Measurements from ENCODE around the gene ADPRHL1.

Gene ADPRHL1

GRCh38 chr13:113448545-113448884 is 4.8 kb downstream of the ADPRHL1 start:
- no peaks in the 10 kb centered on the region for H3K27me3 ChIP-seq (ENCODE audit: insufficient read depth, low read length)
- no peak overlapping the region for H3K14ac ChIP-seq (ENCODE audit: low read length)
- H2BK5ac ChIP-seq (ENCODE audit: low read depth, low read length, poor library complexity), result no peak overlapping the region
- no peak overlapping the region for H3K18ac ChIP-seq (ENCODE audit: low read length)
- H2BK12ac ChIP-seq (ENCODE audit: low read length), result no peak overlapping the region
- no peak overlapping the region for H3K23ac ChIP-seq (ENCODE audit: low read length)
- H2BK120ac ChIP-seq (ENCODE audit: insufficient read depth, low read length, poor library complexity), result no peak overlapping the region
- H3K4me2 ChIP-seq (ENCODE audit: low read length), result no peak overlapping the region
- no peak overlapping the region for H3K9ac ChIP-seq (ENCODE audit: low read length)
- H3K27ac ChIP-seq (ENCODE audit: low read depth, low read length), result no peak overlapping the region
- no peak overlapping the region for H4K91ac ChIP-seq (ENCODE audit: low read depth, low read length)
- peak; percentile 58 to 71 for DNase-seq
- WGBS (ENCODE audit: extremely low coverage, insufficient coverage, insufficient read length), result no CpG with 5 or more reads among the region's 6 CpGs
- H3K4ac ChIP-seq (ENCODE audit: low read depth, low read length), result no peak overlapping the region
- H3K79me2 ChIP-seq (ENCODE audit: control insufficient read depth, insufficient read depth, low read length, poor library complexity), result no peaks in the 10 kb centered on the region
- H3K4me1 ChIP-seq (ENCODE audit: control insufficient read depth in 1 of 2, insufficient read depth in 2 of 2, low read length in 2 of 2), result no peaks in the 10 kb centered on the region
- no peaks in the 10 kb centered on the region for H3K79me1 ChIP-seq (ENCODE audit: low read length)
- no peak overlapping the region for H4K8ac ChIP-seq (ENCODE audit: low read depth, low read length)
- H4K12ac ChIP-seq (ENCODE audit: low read depth, low read length), result no peak overlapping the region
- H3K36me3 ChIP-seq (ENCODE audit: control insufficient read depth in 1 of 2, insufficient read depth in 2 of 2, low read length in 2 of 2), result peaks cover 26 to 34% of the 10 kb centered on the region in 2 experiments
- peaks cover 10% of the 10 kb centered on the region for H3K9me3 ChIP-seq (ENCODE audit: insufficient read depth, low read depth, low read length)
- H2AK5ac ChIP-seq (ENCODE audit: low read length), result no peak overlapping the region
- H2AFZ ChIP-seq (ENCODE audit: insufficient read depth, low read length, poor library complexity), result no peak overlapping the region
- H3K4me3 ChIP-seq (ENCODE audit: low read depth, low read length), result no peak overlapping the region

- Histone ChIP-seq H3K4me1 (ENCODE audit: control insufficient read depth in 1 of 2, insufficient read depth in 2 of 2, low read length in 2 of 2) (no peaks in the 10 kb centered on the region), H4K8ac (ENCODE audit: low read depth, low read length) (no peak overlapping the region), H3K4me3 (ENCODE audit: low read depth, low read length) (no peak overlapping the region), H2BK120ac (ENCODE audit: insufficient read depth, low read length, poor library complexity) (no peak overlapping the region), H3K79me2 (ENCODE audit: control insufficient read depth, insufficient read depth, low read length, poor library complexity) (no peaks in the 10 kb centered on the region), H3K79me1 (ENCODE audit: low read length) (no peaks in the 10 kb centered on the region), H3K14ac (ENCODE audit: low read length) (no peak overlapping the region), H2AK5ac (ENCODE audit: low read length) (no peak overlapping the region), H3K23ac (ENCODE audit: low read length) (no peak overlapping the region), H4K91ac (ENCODE audit: low read depth, low read length) (no peak overlapping the region), H3K4me2 (ENCODE audit: low read length) (no peak overlapping the region), H3K9me3 (ENCODE audit: insufficient read depth, low read depth, low read length) (peaks cover 10% of the 10 kb centered on the region), H4K12ac (ENCODE audit: low read depth, low read length) (no peak overlapping the region), H2AFZ (ENCODE audit: insufficient read depth, low read length, poor library complexity) (no peak overlapping the region), H3K27ac (ENCODE audit: low read depth, low read length) (no peak overlapping the region), H3K9ac (ENCODE audit: low read length) (no peak overlapping the region), H2BK5ac (ENCODE audit: low read depth, low read length, poor library complexity) (no peak overlapping the region), H3K36me3 (ENCODE audit: control insufficient read depth in 1 of 2, insufficient read depth in 2 of 2, low read length in 2 of 2) (peaks cover 21 to 28% of the 10 kb centered on the region in 2 experiments), H3K18ac (ENCODE audit: low read length) (no peak overlapping the region), H3K4ac (ENCODE audit: low read depth, low read length) (no peak overlapping the region), H3K27me3 (ENCODE audit: insufficient read depth, low read length) (no peaks in the 10 kb centered on the region), H2BK12ac (ENCODE audit: low read length) (no peak overlapping the region)
- WGBS (ENCODE audit: extremely low coverage, insufficient coverage, insufficient read length), result no CpG with 5 or more reads among the region's 6 CpGs
- DNase-seq, result no peak
Measured at GRCh38 chr13:113447596-113447995, 5.7 kb downstream of the ADPRHL1 start.

- no peak for DNase-seq
- Histone ChIP-seq H3K27me3 (ENCODE audit: insufficient read depth, low read length) (no peaks in the 10 kb centered on the region), H3K23ac (ENCODE audit: low read length) (peak overlapping the region; percentile 14), H2BK5ac (ENCODE audit: low read depth, low read length, poor library complexity) (no peak overlapping the region), H4K91ac (ENCODE audit: low read depth, low read length) (no peak overlapping the region), H3K9ac (ENCODE audit: low read length) (no peak overlapping the region), H3K4me3 (ENCODE audit: low read depth, low read length) (peak overlapping the region; percentile 42), H2BK120ac (ENCODE audit: insufficient read depth, low read length, poor library complexity) (no peak overlapping the region), H2AK5ac (ENCODE audit: low read length) (no peak overlapping the region), H3K9me3 (ENCODE audit: insufficient read depth, low read depth, low read length) (peaks cover 14% of the 10 kb centered on the region), H2AFZ (ENCODE audit: insufficient read depth, low read length, poor library complexity) (no peak overlapping the region), H3K14ac (ENCODE audit: low read length) (no peak overlapping the region), H3K4me2 (ENCODE audit: low read length) (no peak overlapping the region), H3K27ac (ENCODE audit: low read depth, low read length) (no peak overlapping the region), H4K8ac (ENCODE audit: low read depth, low read length) (no peak overlapping the region), H2BK12ac (ENCODE audit: low read length) (no peak overlapping the region), H3K18ac (ENCODE audit: low read length) (no peak overlapping the region), H3K4ac (ENCODE audit: low read depth, low read length) (no peak overlapping the region), H3K4me1 (ENCODE audit: control insufficient read depth in 1 of 2, insufficient read depth in 2 of 2, low read length in 2 of 2) (no peaks in the 10 kb centered on the region), H3K79me1 (ENCODE audit: low read length) (no peaks in the 10 kb centered on the region), H4K12ac (ENCODE audit: low read depth, low read length) (no peak overlapping the region), H3K36me3 (ENCODE audit: control insufficient read depth in 1 of 2, insufficient read depth in 2 of 2, low read length in 2 of 2) (peaks cover 21 to 30% of the 10 kb centered on the region in 2 experiments), H3K79me2 (ENCODE audit: control insufficient read depth, insufficient read depth, low read length, poor library complexity) (no peaks in the 10 kb centered on the region)
- WGBS (ENCODE audit: extremely low coverage, insufficient coverage, insufficient read length), result no CpG with 5 or more reads among the region's 9 CpGs
Measured at GRCh38 chr13:113446488-113446854, 6.8 kb downstream of the ADPRHL1 start.

- Histone ChIP-seq H3K27ac (ENCODE audit: low read depth, low read length) (no peak overlapping the region), H3K14ac (ENCODE audit: low read length) (no peak overlapping the region), H3K79me2 (ENCODE audit: control insufficient read depth, insufficient read depth, low read length, poor library complexity) (no peaks in the 10 kb centered on the region), H3K4me2 (ENCODE audit: low read length) (no peak overlapping the region), H2BK12ac (ENCODE audit: low read length) (no peak overlapping the region), H3K23ac (ENCODE audit: low read length) (no peak overlapping the region), H3K9ac (ENCODE audit: low read length) (no peak overlapping the region), H3K27me3 (ENCODE audit: insufficient read depth, low read length) (no peaks in the 10 kb centered on the region), H4K91ac (ENCODE audit: low read depth, low read length) (no peak overlapping the region), H3K4me1 (ENCODE audit: control insufficient read depth in 1 of 2, insufficient read depth in 2 of 2, low read length in 2 of 2) (no peaks in the 10 kb centered on the region), H3K4ac (ENCODE audit: low read depth, low read length) (no peak overlapping the region), H3K36me3 (ENCODE audit: control insufficient read depth in 1 of 2, insufficient read depth in 2 of 2, low read length in 2 of 2) (peaks cover 21 to 32% of the 10 kb centered on the region in 2 experiments), H3K9me3 (ENCODE audit: insufficient read depth, low read depth, low read length) (peaks cover 14% of the 10 kb centered on the region), H4K12ac (ENCODE audit: low read depth, low read length) (no peak overlapping the region), H2AK5ac (ENCODE audit: low read length) (no peak overlapping the region), H2BK5ac (ENCODE audit: low read depth, low read length, poor library complexity) (no peak overlapping the region), H2AFZ (ENCODE audit: insufficient read depth, low read length, poor library complexity) (no peak overlapping the region), H3K79me1 (ENCODE audit: low read length) (no peaks in the 10 kb centered on the region), H3K4me3 (ENCODE audit: low read depth, low read length) (no peak overlapping the region), H3K18ac (ENCODE audit: low read length) (no peak overlapping the region), H4K8ac (ENCODE audit: low read depth, low read length) (no peak overlapping the region), H2BK120ac (ENCODE audit: insufficient read depth, low read length, poor library complexity) (no peak overlapping the region)
- DNase-seq, result no peak
- no CpG with 5 or more reads among the region's 19 CpGs for WGBS (ENCODE audit: extremely low coverage, insufficient coverage, insufficient read length)
Measured at GRCh38 chr13:113445791-113446487, 7.3 kb downstream of the ADPRHL1 start.

Data from trophoblast cell (in vitro differentiated cells and primary cell).